CD14-positive monocyte (primary cell): ENCODE data around the gene RALB. TPM values are rescaled to one million over a fixed set of nuclear protein-coding genes. Genes with fewer than 3 reads are reported as not detected.

Source experiments
- DNase-seq, 3 donors: peaks; one replicate each; pipeline ENCODE4 v3.0.0-alpha.2; 2011 to 2022
- H2AFZ ChIP-seq: 2 replicates; pipeline ENCODE4 v1.6.0; 2012; ENCODE audit warnings: mild to moderate bottlenecking, low read depth, low read length, inconsistent platforms; ENCODE audit not compliant: insufficient read depth, poor library complexity, severe bottlenecking
- H3K27ac ChIP-seq, 2 donors: 1 replicate in 1 of 2; 2 replicates in 1 of 2; pipeline ENCODE4 v1.5.1; 2012 to 2013; ENCODE audit warnings: low read length in 2 of 2, control low read depth in 1 of 2, inconsistent platforms in 1 of 2, low read depth in 1 of 2, mild to moderate bottlenecking in 1 of 2
- H3K27me3 ChIP-seq, 2 donors: one replicate each; pipeline versions ENCODE4 v1.6.0 to v1.6.1; 2011 to 2013; ENCODE audit warnings: low read length in 2 of 2; ENCODE audit not compliant: control insufficient read depth in 2 of 2, insufficient read depth in 2 of 2
- H3K36me3 ChIP-seq, 2 donors: replicated peaks in 1 of 2; 1 replicate in 1 of 2; 2 replicates in 1 of 2; pipeline versions ENCODE4 v1.5.1 to v1.6.1; 2012 to 2013; ENCODE audit warnings: low read length in 2 of 2, control low read depth in 1 of 2, inconsistent platforms in 1 of 2, mild to moderate bottlenecking in 1 of 2; ENCODE audit not compliant: insufficient read depth in 2 of 2, control insufficient read depth in 1 of 2
- H3K4me1 ChIP-seq, 2 donors: 1 replicate in 1 of 2; 2 replicates in 1 of 2; pipeline versions ENCODE4 v1.5.1 to v1.6.1; 2012 to 2013; ENCODE audit warnings: low read length in 2 of 2, control low read depth in 1 of 2, inconsistent platforms in 1 of 2, mild to moderate bottlenecking in 1 of 2, moderate library complexity in 1 of 2; ENCODE audit not compliant: insufficient read depth in 2 of 2, control insufficient read depth in 1 of 2
- H3K4me2 ChIP-seq: replicated peaks from 2 replicates; pipeline ENCODE3; 2012; ENCODE audit warnings: low read length, moderate library complexity, mild to moderate bottlenecking; ENCODE audit not compliant: poor library complexity, severe bottlenecking; ENCODE audit errors: extremely low read depth
- H3K4me3 ChIP-seq, 3 experiments: fragments of 200-600 bp in 1 of 3; sonication (generic) in 1 of 3; replicated peaks in 1 of 3; 1 replicate in 2 of 3; 2 replicates in 1 of 3; pipeline ENCODE4 v1.5.1; 2011 to 2013; ENCODE audit warnings: low read length in 3 of 3, mild to moderate bottlenecking in 3 of 3, control low read depth in 2 of 3, low read depth in 2 of 3, inconsistent platforms in 1 of 3, moderate library complexity in 1 of 3
- H3K79me2 ChIP-seq: 2 replicates; pipeline ENCODE4 v1.6.0; 2012; ENCODE audit warnings: mild to moderate bottlenecking, control low read depth, inconsistent platforms, low read length, moderate library complexity; ENCODE audit not compliant: insufficient read depth
- H3K9ac ChIP-seq: 2 replicates; pipeline ENCODE4 v1.6.0; 2017; ENCODE audit warnings: low read length, mild to moderate bottlenecking; ENCODE audit not compliant: insufficient read depth, poor library complexity, severe bottlenecking
- H3K9me3 ChIP-seq, 2 donors: replicated peaks in 1 of 2; 1 replicate in 1 of 2; 2 replicates in 1 of 2; pipeline versions ENCODE4 v1.5.1 to v1.6.1; 2012 to 2013; ENCODE audit warnings: low read length in 2 of 2, control low read depth in 1 of 2; ENCODE audit not compliant: control insufficient read depth in 1 of 2, insufficient read depth in 1 of 2
- H4K20me1 ChIP-seq: 2 replicates; pipeline ENCODE4 v1.6.0; 2012; ENCODE audit warnings: mild to moderate bottlenecking, low read length, control low read depth, moderate library complexity; ENCODE audit not compliant: insufficient read depth
- H3K27ac Mint-ChIP-seq, 7 donors: one replicate each; pipeline ENCODE4 v1.8.0; 2020; ENCODE audit warnings: mild to moderate bottlenecking in 7 of 7, mixed read lengths in 7 of 7, moderate library complexity in 6 of 7, inconsistent platforms in 2 of 7
- H3K27me3 Mint-ChIP-seq, 3 donors: one replicate each; pipeline ENCODE4 v1.8.0; 2021 to 2022; ENCODE audit warnings: low read depth in 3 of 3, mild to moderate bottlenecking in 3 of 3, mixed read lengths in 3 of 3, moderate library complexity in 3 of 3, inconsistent platforms in 1 of 3
- H3K36me3 Mint-ChIP-seq, 2 donors: one replicate each; pipeline ENCODE4 v1.8.0; 2020; ENCODE audit warnings: mixed read lengths in 2 of 2, inconsistent platforms in 1 of 2, mild to moderate bottlenecking in 1 of 2
- H3K4me1 Mint-ChIP-seq: one replicate; pipeline ENCODE4 v1.8.0; 2020; ENCODE audit warnings: mild to moderate bottlenecking, mixed read lengths
- H3K4me3 Mint-ChIP-seq, 2 donors: one replicate each; pipeline ENCODE4 v1.8.0; 2020; ENCODE audit warnings: mild to moderate bottlenecking in 2 of 2, mixed read lengths in 2 of 2, moderate library complexity in 1 of 2
- H3K9me3 Mint-ChIP-seq, 7 donors: one replicate each; pipeline ENCODE4 v1.8.0; 2020 to 2022; ENCODE audit warnings: mixed read lengths in 7 of 7, mild to moderate bottlenecking in 6 of 7, moderate library complexity in 6 of 7, inconsistent platforms in 2 of 7
- CTCF ChIP-seq: fragments of 200-600 bp; IDR thresholded peaks from one replicate; pipeline ENCODE4 v1.8.0; 2022; ENCODE audit warnings: antibody characterized with exemption, mild to moderate bottlenecking
- WGBS: methylation state at CpG from one replicate; pipeline ENCODE4 v1.1.5; 2013; ENCODE audit warnings: missing lambda C conversion rate; ENCODE audit not compliant: insufficient coverage; 5-methylcytosine and 5-hydroxymethylcytosine counted together
- intact Hi-C, 2 donors: fragments of 100-400 bp; cut with micrococcal nuclease; formaldehyde crosslinking; loops; one replicate each; pipeline versions ENCODE4 v1.15.0 to v1.15.1; 2023
- polyA plus RNA-seq, 3 donors: library from polyadenylated mRNA; depleted of rRNA in 1 of 3; unstranded in 2 of 3; stranded (reverse) in 1 of 3; fragments of 300-500 nt in 2 of 3; fragments of >200 nt in 1 of 3; fragmentation: Illumina TruSeq in 2 of 3; gene quantifications; 1 replicate in 2 of 3; 2 replicates in 1 of 3; pipeline ENCODE4 v1.2.3, GENCODE V29; 2012 to 2021

The RALB gene
- polyA plus RNA-seq, 3 donors: 57.2 to 163 (median 139) TPM

GRCh38 chr2:120231564-120231973, 21.1 kb upstream of the RALB start:
- Histone ChIP-seq H4K20me1 (no peaks in the 10 kb centered on the region), H3K36me3 (no peaks in the 10 kb centered on the region), H3K27ac (peak overlapping the region; percentile 47 to 81), H3K79me2 (no peaks in the 10 kb centered on the region), H3K9me3 (no peaks in the 10 kb centered on the region), H3K27me3 (no peaks in the 10 kb centered on the region), H3K4me1 (peaks cover 14 to 19% of the 10 kb centered on the region in 2 donors), H3K4me3 (peak overlapping the region in 2 of 3 experiments; percentile 81 to 93), H3K4me2 (peak overlapping the region; percentile 70), H2AFZ (peak overlapping the region; percentile 98), H3K9ac (peak overlapping the region; percentile 69)
- Mint-ChIP-seq H3K4me1 (peaks cover 31% of the 10 kb centered on the region), H3K9me3 (peaks cover 0 to 6% (median 2%) of the 10 kb centered on the region in 7 donors), H3K27ac (peak overlapping the region in 5 of 7 donors; percentile 76 to 91 (median 84)), H3K4me3 (peak overlapping the region; percentile 87 to 95), H3K27me3 (peaks cover 6 to 12% (median 7%) of the 10 kb centered on the region in 3 donors), H3K36me3 (peaks cover 0 to 3% of the 10 kb centered on the region in 2 donors)
- WGBS: no CpG with 5 or more reads among the region's 4 CpGs
- TF ChIP-seq CTCF: no peak
- intact Hi-C loops: no loop called here
- no peak for DNase-seq

DNA sequence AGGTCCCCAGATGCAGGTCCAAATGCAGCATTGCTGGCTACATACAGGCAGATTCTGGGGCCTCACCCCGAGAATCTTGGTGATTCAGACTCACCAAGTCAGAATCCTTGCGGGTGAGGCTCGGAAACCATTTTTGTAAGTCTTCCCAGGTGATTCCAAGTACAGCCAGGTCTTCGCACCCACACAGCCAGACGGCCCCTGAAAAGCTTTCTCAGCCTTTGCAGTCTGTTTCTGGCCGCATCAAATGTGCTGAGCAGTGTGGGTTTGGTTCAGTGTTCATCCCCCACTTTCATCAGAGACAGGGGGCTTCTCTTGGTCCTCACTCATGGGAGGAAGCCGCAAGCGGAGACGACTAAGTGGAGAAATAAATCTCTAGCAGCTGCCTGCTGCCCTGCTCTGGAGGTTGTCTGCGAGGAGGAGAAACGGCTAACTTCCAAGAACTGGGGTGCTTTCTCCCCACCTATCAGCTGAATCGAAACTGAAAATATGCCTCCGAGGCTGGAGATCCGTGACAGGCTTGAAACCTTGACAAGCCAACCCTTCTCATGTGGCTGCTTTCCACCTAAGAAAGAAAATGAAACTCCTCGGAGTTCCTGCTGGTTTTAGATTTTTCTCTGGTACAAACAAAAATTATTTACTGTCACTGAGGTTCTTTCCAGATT, 20.5 kb upstream of the RALB start:
- Mint-ChIP-seq H3K9me3 (peaks cover 0 to 6% (median 2%) of the 10 kb centered on the region in 7 donors), H3K4me1 (peaks cover 31% of the 10 kb centered on the region)
- DNase-seq: peak; percentile 41 to 53 (median 52)

More for the DNA sequence above, 20.5 kb upstream of the RALB start:
- Mint-ChIP-seq H3K36me3 (peaks cover 0 to 3% of the 10 kb centered on the region in 2 donors), H3K27me3 (peaks cover 3 to 10% (median 6%) of the 10 kb centered on the region in 3 donors), H3K4me3 (peak overlapping the region; percentile 87 to 95), H3K27ac (peak overlapping the region; percentile 76 to 91 (median 80))
- Histone ChIP-seq H3K9ac (peak overlapping the region; percentile 69), H3K4me3 (peak overlapping the region; percentile 43 to 93 (median 81)), H3K79me2 (no peaks in the 10 kb centered on the region), H3K27me3 (no peaks in the 10 kb centered on the region), H3K4me1 (peaks cover 14 to 19% of the 10 kb centered on the region in 2 donors), H2AFZ (peak overlapping the region; percentile 98), H4K20me1 (no peaks in the 10 kb centered on the region), H3K9me3 (no peaks in the 10 kb centered on the region), H3K27ac (peak overlapping the region; percentile 47 to 81), H3K4me2 (peak overlapping the region; percentile 70), H3K36me3 (no peaks in the 10 kb centered on the region)
- 24% methylated on average over 5 of the region's 15 CpGs for WGBS
- intact Hi-C loops: no loop called here
- no peak for TF ChIP-seq CTCF
